Keratinocyte (primary cell): ENCODE measurements around the gene AGPS. TPM values are rescaled to one million over a fixed set of nuclear protein-coding genes. Genes with fewer than 3 reads are reported as not detected.

Experiments used
- DNase-seq: peaks from one replicate; pipeline ENCODE4 v3.0.0-alpha.2; 2011; ENCODE audit warnings: low read depth, missing footprints, low spot score
- FAIRE-seq: peaks from 2 replicates; lab custom pipeline; 2011; peaks lifted over from hg19 to GRCh38; lab: Jason Lieb, UNC
- H2AFZ ChIP-seq: 2 replicates; pipeline ENCODE4 v1.6.0; 2012; ENCODE audit warnings: low read length, control low read depth, inconsistent platforms; ENCODE audit not compliant: control insufficient read depth
- H3K27ac ChIP-seq: 2 replicates; pipeline ENCODE4 v1.5.1; 2011; ENCODE audit warnings: low read length; ENCODE audit not compliant: control insufficient read depth, insufficient read depth
- H3K27me3 ChIP-seq: 3 replicates; pipeline ENCODE4 v1.6.0; 2011; ENCODE audit warnings: low read length; ENCODE audit not compliant: control insufficient read depth, insufficient read depth; ENCODE audit errors: extremely low read depth
- H3K36me3 ChIP-seq, 2 experiments: 2 replicates in 1 of 2; 3 replicates in 1 of 2; pipeline ENCODE4 v1.5.1; 2011; ENCODE audit warnings: low read length in 2 of 2, mild to moderate bottlenecking in 1 of 2; ENCODE audit not compliant: control insufficient read depth in 2 of 2, insufficient read depth in 2 of 2; ENCODE audit errors: extremely low read depth in 1 of 2
- H3K4me1 ChIP-seq: 3 replicates; pipeline ENCODE4 v1.5.1; 2011; ENCODE audit warnings: low read length; ENCODE audit not compliant: control insufficient read depth, insufficient read depth; ENCODE audit errors: extremely low read depth
- H3K4me2 ChIP-seq: 3 replicates; pipeline ENCODE4 v1.6.0; 2011; ENCODE audit warnings: low read depth, low read length; ENCODE audit not compliant: control insufficient read depth, insufficient read depth; ENCODE audit errors: extremely low read depth
- H3K4me3 ChIP-seq, 3 experiments: fragments of 200-600 bp in 1 of 3; sonication (generic) in 1 of 3; 2 replicates in 2 of 3; 3 replicates in 1 of 3; pipeline ENCODE4 v1.5.1; 2011 to 2016; ENCODE audit warnings: low read length in 3 of 3, mild to moderate bottlenecking in 3 of 3, control low read depth in 2 of 3, inconsistent platforms in 1 of 3, low read depth in 1 of 3, mixed read lengths in 1 of 3, mixed run types in 1 of 3, moderate library complexity in 1 of 3; ENCODE audit not compliant: control insufficient read depth in 2 of 3, insufficient read depth in 2 of 3; ENCODE audit errors: extremely low read depth in 1 of 3
- H3K79me2 ChIP-seq: 2 replicates; pipeline ENCODE4 v1.6.0; 2012; ENCODE audit warnings: low read length; ENCODE audit not compliant: control insufficient read depth, insufficient read depth
- H3K9ac ChIP-seq: 3 replicates; pipeline ENCODE4 v1.6.0; 2011; ENCODE audit warnings: low read length; ENCODE audit not compliant: control insufficient read depth, insufficient read depth; ENCODE audit errors: extremely low read depth
- H3K9me1 ChIP-seq: 3 replicates; pipeline ENCODE4 v1.6.0; 2011; ENCODE audit warnings: low read length; ENCODE audit not compliant: control insufficient read depth, insufficient read depth; ENCODE audit errors: extremely low read depth
- H3K9me3 ChIP-seq: 2 replicates; pipeline ENCODE4 v1.5.1; 2012; ENCODE audit warnings: low read depth, low read length; ENCODE audit not compliant: control insufficient read depth
- H4K20me1 ChIP-seq: 3 replicates; pipeline ENCODE4 v1.6.0; 2011; ENCODE audit warnings: low read length; ENCODE audit not compliant: control insufficient read depth, insufficient read depth; ENCODE audit errors: extremely low read depth
- CTCF ChIP-seq, 3 experiments: IDR thresholded peaks in 1 of 3; conservative IDR thresholded peaks in 1 of 3; optimal IDR thresholded peaks in 1 of 3; 2 replicates in 2 of 3; 3 replicates in 1 of 3; pipeline versions ENCODE3 to v1.5.1; 2011; ENCODE audit warnings: low read length in 3 of 3, mild to moderate bottlenecking in 3 of 3, moderate library complexity in 2 of 3, control low read depth in 1 of 3, inconsistent platforms in 1 of 3; ENCODE audit not compliant: insufficient read depth in 2 of 3; ENCODE audit errors: extremely low read depth in 1 of 3
- EZH2 ChIP-seq: IDR thresholded peaks from one replicate; pipeline ENCODE4 v1.6.1; 2012; ENCODE audit warnings: inconsistent platforms, mild to moderate bottlenecking, low read length, moderate library complexity
- dilution Hi-C: fragments of 300-500 bp; cut with MboI; formaldehyde crosslinking; loops from one replicate; pipeline ENCODE4 v1.7.0; 2020; ENCODE audit warnings: low sequenced_read_pairs; ENCODE audit not compliant: extremely low pct_ligation_motif_present
- polyA plus RNA-seq, 5 experiments: library from polyadenylated mRNA; depleted of rRNA in 3 of 5; stranded (reverse) in 3 of 5; stranded (forward) in 1 of 5; unstranded in 1 of 5; fragments of >200 nt; gene quantifications; 1 replicate in 1 of 5; 2 replicates in 3 of 5; 3 replicates in 1 of 5; pipeline versions ENCODE4 v1.2.1 to v1.2.3, GENCODE V29; 2011 to 2012; ENCODE audit warnings: missing spikeins in 2 of 5, low read depth in 1 of 5, low replicate concordance in 1 of 5

The AGPS gene
- polyA plus RNA-seq, 1 donor (not counting 4 experiments of a cell fraction or from before 2014, with no cell fraction given), result 28.0 TPM

GRCh38 chr2:177379354-177379753 is 13.2 kb upstream of the AGPS start:
- FAIRE-seq (no peak), DNase-seq (no peak)

GRCh38 chr2:177380181-177380580 is 12.4 kb upstream of the AGPS start:
- Histone ChIP-seq H3K4me1 (no peaks in the 10 kb centered on the region), H3K9me3 (no peaks in the 10 kb centered on the region), H3K36me3 (peaks cover 0 to 2% of the 10 kb centered on the region in 2 experiments), H3K4me2 (no peak overlapping the region), H3K9me1 (no peaks in the 10 kb centered on the region), H3K4me3 (no peak overlapping the region), H3K27ac (no peak overlapping the region), H4K20me1 (no peaks in the 10 kb centered on the region), H3K79me2 (no peaks in the 10 kb centered on the region), H2AFZ (no peak overlapping the region), H3K9ac (no peak overlapping the region), H3K27me3 (no peaks in the 10 kb centered on the region)
- dilution Hi-C loops, result no loop called here
- TF ChIP-seq EZH2 (no peak), CTCF (optimal IDR thresholded peaks at IDR 0.05 in 1 of 3, IDR thresholded peaks at IDR 0.05 in 1 of 3, conservative IDR thresholded peaks at IDR 0.05 in 1 of 3; ENCODE audit: extremely low read depth in 1 of 3, insufficient read depth in 2 of 3, low read length in 3 of 3) (no peak)
- no peak for DNase-seq
- no peak for FAIRE-seq

More at GRCh38 chr2:177379354-177379753, 13.2 kb upstream of the AGPS start:
- H3K27me3 ChIP-seq, result no peaks in the 10 kb centered on the region
- no peak overlapping the region for H2AFZ ChIP-seq
- H3K4me1 ChIP-seq, result no peaks in the 10 kb centered on the region
- no peak overlapping the region for H3K4me3 ChIP-seq
- H3K9me1 ChIP-seq, result no peaks in the 10 kb centered on the region
- H3K9ac ChIP-seq, result no peak overlapping the region
- peaks cover 0 to 2% of the 10 kb centered on the region in 2 experiments for H3K36me3 ChIP-seq
- no peak overlapping the region for H3K27ac ChIP-seq
- H4K20me1 ChIP-seq, result no peaks in the 10 kb centered on the region
- no peaks in the 10 kb centered on the region for H3K9me3 ChIP-seq
- no peak for TF ChIP-seq EZH2
- TF ChIP-seq CTCF (optimal IDR thresholded peaks at IDR 0.05 in 1 of 3, IDR thresholded peaks at IDR 0.05 in 1 of 3, conservative IDR thresholded peaks at IDR 0.05 in 1 of 3; ENCODE audit: extremely low read depth in 1 of 3, insufficient read depth in 2 of 3, low read length in 3 of 3), result no peak
- dilution Hi-C loops, result no loop called here
- H3K4me2 ChIP-seq, result no peak overlapping the region
- H3K79me2 ChIP-seq, result no peaks in the 10 kb centered on the region
